Measurements from ENCODE around the gene WASL. TPM values are rescaled to one million over a fixed set of nuclear protein-coding genes. Genes with fewer than 3 reads are reported as not detected.

The WASL gene
- total and polyA plus RNA-seq, 10 of the 15 experiments (the other 5 are each of a cell fraction or from before 2014, with no cell fraction given), result 2.0 to 6.4 (median 3.5) TPM

DNA sequence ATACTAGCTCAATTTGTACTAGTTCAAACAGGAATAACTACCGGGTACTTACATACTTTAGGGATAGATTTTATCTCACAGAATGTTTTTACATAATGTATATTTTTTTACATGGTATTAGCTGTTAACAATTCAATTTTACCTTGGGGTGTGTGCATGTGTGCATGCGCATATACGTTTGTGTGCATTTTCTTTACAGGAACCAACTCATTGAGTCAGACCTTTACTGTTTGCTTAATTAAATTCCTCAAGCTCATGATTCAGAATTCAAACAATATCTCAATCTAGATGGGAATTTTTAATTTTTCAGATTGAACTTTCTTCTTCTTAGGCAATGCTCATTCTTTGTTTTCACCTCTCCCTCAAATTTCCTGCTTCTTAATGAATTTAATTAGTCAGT is 24.7 kb upstream of the WASL start (continued):
- TF ChIP-seq, protein P1, sequence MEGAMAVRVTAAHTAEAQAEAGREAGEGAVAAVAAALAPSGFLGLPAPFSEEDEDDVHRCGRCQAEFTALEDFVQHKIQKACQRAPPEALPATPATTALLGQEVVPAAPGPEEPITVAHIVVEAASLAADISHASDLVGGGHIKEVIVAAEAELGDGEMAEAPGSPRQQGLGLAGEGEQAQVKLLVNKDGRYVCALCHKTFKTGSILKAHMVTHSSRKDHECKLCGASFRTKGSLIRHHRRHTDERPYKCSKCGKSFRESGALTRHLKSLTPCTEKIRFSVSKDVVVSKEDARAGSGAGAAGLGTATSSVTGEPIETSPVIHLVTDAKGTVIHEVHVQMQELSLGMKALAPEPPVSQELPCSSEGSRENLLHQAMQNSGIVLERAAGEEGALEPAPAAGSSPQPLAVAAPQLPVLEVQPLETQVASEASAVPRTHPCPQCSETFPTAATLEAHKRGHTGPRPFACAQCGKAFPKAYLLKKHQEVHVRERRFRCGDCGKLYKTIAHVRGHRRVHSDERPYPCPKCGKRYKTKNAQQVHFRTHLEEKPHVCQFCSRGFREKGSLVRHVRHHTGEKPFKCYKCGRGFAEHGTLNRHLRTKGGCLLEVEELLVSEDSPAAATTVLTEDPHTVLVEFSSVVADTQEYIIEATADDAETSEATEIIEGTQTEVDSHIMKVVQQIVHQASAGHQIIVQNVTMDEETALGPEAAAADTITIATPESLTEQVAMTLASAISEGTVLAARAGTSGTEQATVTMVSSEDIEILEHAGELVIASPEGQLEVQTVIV (IDR thresholded peaks at IDR 0.05; ENCODE audit: borderline replicate concordance, partially characterized antibody), result no peak
- TF ChIP-seq PAX5 (IDR thresholded peaks at IDR 0.05; ENCODE audit: borderline replicate concordance, low read depth, low read length) (no peak), MYB (IDR thresholded peaks at IDR 0.05; ENCODE audit: borderline replicate concordance, low read depth, low read length) (no peak), KDM1A (IDR thresholded peaks at IDR 0.05; ENCODE audit: borderline replicate concordance) (no peak), SMC3 (IDR thresholded peaks at IDR 0.05; ENCODE audit: borderline replicate concordance, low read length) (no peak)

DNA sequence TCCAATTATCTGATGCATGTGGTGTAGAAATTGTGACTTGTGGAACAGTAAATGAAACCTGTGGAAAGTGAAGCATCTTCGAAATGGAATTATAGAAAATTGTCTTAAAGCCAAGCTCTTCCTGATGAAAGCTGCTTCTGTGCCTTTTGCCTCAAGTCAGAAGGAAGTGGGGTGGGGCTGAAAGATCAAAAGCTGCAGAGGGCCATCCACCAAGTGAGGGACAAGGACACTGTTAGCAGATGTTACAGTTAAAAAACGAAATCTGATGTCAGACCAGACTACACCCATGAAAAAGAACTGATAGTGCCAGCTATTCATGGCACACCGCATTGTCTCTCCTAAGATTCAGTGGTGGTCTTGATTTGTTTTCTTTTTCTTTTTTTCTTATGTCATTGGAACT is 23.8 kb upstream of the WASL start:
- CTCF ChIA-PET, result interaction anchor here (1.0 to 3.1 kb wide), 7 partner anchors 20 to 148 kb away, joined by 3 to 18 read pairs (median 5); no protein-coding TSS in a partner anchor
- no peak overlapping the region for H3K9ac ChIP-seq (ENCODE audit: control insufficient read depth, insufficient read depth, low read length)
- SMC1A ChIA-PET (ENCODE audit: uncharacterized antibody, unreplicated experiment), result interaction anchor here (0.8 to 6.1 kb wide), 7 partner anchors 18 to 100 kb away, joined by 4 to 29 read pairs (median 7); partner anchors contain the start of gene WASL
- WGBS (ENCODE audit: insufficient coverage, insufficient replicate concordance, low lambda C conversion rate, missing lambda C conversion rate), result 34% methylated on average over 3 of the region's 3 CpGs
- H3K4me1 ChIP-seq (ENCODE audit: control insufficient read depth, insufficient read depth, low read length), result no peaks in the 10 kb centered on the region
- ATAC-seq (no peak), FAIRE-seq (no peak), DNase-seq (ENCODE audit: low read depth, low spot score) (no peak)
- no peak overlapping the region for H3K4me2 ChIP-seq (ENCODE audit: control insufficient read depth, insufficient read depth)
- H4K20me1 ChIP-seq (ENCODE audit: control insufficient read depth, insufficient read depth), result no peaks in the 10 kb centered on the region
- RAD21 ChIA-PET (ENCODE audit: unreplicated experiment), result interaction anchor here (1.2 to 3.7 kb wide), 4 partner anchors 22 to 99 kb away, joined by 4 to 15 read pairs (median 8); no protein-coding TSS in a partner anchor
- no TSS peak for BruUV-seq (replicated peaks)
- no peak overlapping the region for H3K27ac ChIP-seq (ENCODE audit: control insufficient read depth, insufficient read depth)
- in situ Hi-C loops (cut with MboI), result no loop called here
- POLR2A ChIA-PET, result interaction anchor here (1.0 kb wide), 1 partner anchor 24 kb away, joined by 3 read pairs; the partner anchor contains the start of gene WASL
- no peak overlapping the region for H2AFZ ChIP-seq (ENCODE audit: control insufficient read depth, low read depth, low read length)
- H3K9me3 ChIP-seq (replicated peaks; ENCODE audit: control insufficient read depth, insufficient read depth, low read length), result no peaks in the 10 kb centered on the region; the same call in 2 of the 3 replicates
- no peaks in the 10 kb centered on the region for H3K27me3 ChIP-seq (replicated peaks in 1 of 2; ENCODE audit: control insufficient read depth in 2 of 2, insufficient read depth in 2 of 2, low read length in 1 of 2)
- TF ChIP-seq SMC3 (IDR thresholded peaks at IDR 0.05; ENCODE audit: borderline replicate concordance, low read length), result no peak
- no peak for TF ChIP-seq STAT3 (IDR thresholded peaks at IDR 0.05; ENCODE audit: low read depth, low read length)
- no peak for TF ChIP-seq MYC (IDR thresholded peaks at IDR 0.05; ENCODE audit: insufficient read depth, insufficient read length, insufficient replicate concordance, low read length, severe bottlenecking)
- TF ChIP-seq CBX3 (IDR thresholded peaks at IDR 0.05; ENCODE audit: borderline replicate concordance, low read depth), result no peak
- TF ChIP-seq ZNF24 (IDR thresholded peaks at IDR 0.05), result no peak
- no peak for TF ChIP-seq POU2F2 (IDR thresholded peaks at IDR 0.05; ENCODE audit: borderline replicate concordance, low read depth, low read length)
- TF ChIP-seq ZNF274 (IDR thresholded peaks at IDR 0.05; ENCODE audit: insufficient read depth, insufficient read length), result no peak
- TF ChIP-seq NR2C2 (IDR thresholded peaks at IDR 0.05; ENCODE audit: borderline replicate concordance, control insufficient read depth, insufficient read length, low read depth), result no peak
- TF ChIP-seq, protein P2, sequence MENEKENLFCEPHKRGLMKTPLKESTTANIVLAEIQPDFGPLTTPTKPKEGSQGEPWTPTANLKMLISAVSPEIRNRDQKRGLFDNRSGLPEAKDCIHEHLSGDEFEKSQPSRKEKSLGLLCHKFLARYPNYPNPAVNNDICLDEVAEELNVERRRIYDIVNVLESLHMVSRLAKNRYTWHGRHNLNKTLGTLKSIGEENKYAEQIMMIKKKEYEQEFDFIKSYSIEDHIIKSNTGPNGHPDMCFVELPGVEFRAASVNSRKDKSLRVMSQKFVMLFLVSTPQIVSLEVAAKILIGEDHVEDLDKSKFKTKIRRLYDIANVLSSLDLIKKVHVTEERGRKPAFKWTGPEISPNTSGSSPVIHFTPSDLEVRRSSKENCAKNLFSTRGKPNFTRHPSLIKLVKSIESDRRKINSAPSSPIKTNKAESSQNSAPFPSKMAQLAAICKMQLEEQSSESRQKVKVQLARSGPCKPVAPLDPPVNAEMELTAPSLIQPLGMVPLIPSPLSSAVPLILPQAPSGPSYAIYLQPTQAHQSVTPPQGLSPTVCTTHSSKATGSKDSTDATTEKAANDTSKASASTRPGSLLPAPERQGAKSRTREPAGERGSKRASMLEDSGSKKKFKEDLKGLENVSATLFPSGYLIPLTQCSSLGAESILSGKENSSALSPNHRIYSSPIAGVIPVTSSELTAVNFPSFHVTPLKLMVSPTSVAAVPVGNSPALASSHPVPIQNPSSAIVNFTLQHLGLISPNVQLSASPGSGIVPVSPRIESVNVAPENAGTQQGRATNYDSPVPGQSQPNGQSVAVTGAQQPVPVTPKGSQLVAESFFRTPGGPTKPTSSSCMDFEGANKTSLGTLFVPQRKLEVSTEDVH (IDR thresholded peaks at IDR 0.05; ENCODE audit: low read depth, partially characterized antibody), result no peak
- no peak for TF ChIP-seq FOXM1 (IDR thresholded peaks at IDR 0.05; ENCODE audit: low read depth, low read length)
- TF ChIP-seq ZBED1 (IDR thresholded peaks at IDR 0.05; ENCODE audit: borderline replicate concordance), result no peak
- H3K4me3 ChIP-seq, result no peak overlapping the region
- H3K36me3 ChIP-seq (ENCODE audit: control insufficient read depth in 2 of 2, insufficient read depth in 2 of 2, low read length in 1 of 2), result no peaks in the 10 kb centered on the region
- H3K79me2 ChIP-seq (ENCODE audit: control insufficient read depth, insufficient read depth, low read length), result no peaks in the 10 kb centered on the region
- intact Hi-C loops (cut with micrococcal nuclease; ENCODE audit: unreplicated experiment), result no loop called here
